Measurements from ENCODE around the gene MCF2L.
"Not testable (repeated sequence)": the region's sequence is repeated elsewhere in the genome, so short reads cannot be mapped to it uniquely, and the experiment has no call there.

Gene MCF2L

GRCh38 chr13:113102727-113103126, 133.7 kb downstream of the MCF2L start:
- DNase-seq, result no peak

GRCh38 chr13:113103646-113104045, 134.6 kb downstream of the MCF2L start:
- no peak for DNase-seq

- DNase-seq, result no peak
Observed at GRCh38 chr13:113105032-113105920, 136.3 kb downstream of the MCF2L start, which contains the start of gene F7. Gene F7, plus strand, starts transcription at chr13:113105791. Its CDS starts 51 bp downstream, at chr13:113105842.

GRCh38 chr13:113105921-113106452, 137.0 kb downstream of the MCF2L start:
- DNase-seq, result no peak

- no peak for DNase-seq
Observed at GRCh38 chr13:113106711-113107351, 137.8 kb downstream of the MCF2L start.

GRCh38 chr13:113108521-113108920, 139.5 kb downstream of the MCF2L start:
- DNase-seq, result not testable (repeated sequence)

GRCh38 chr13:113109151-113110047, 140.4 kb downstream of the MCF2L start:
- no peak for DNase-seq

- DNase-seq, result no peak
Observed at GRCh38 chr13:113110048-113110851, 141.2 kb downstream of the MCF2L start.

GRCh38 chr13:113110852-113111315, 141.9 kb downstream of the MCF2L start:
- DNase-seq, result no peak

GRCh38 chr13:113111821-113112220, 142.8 kb downstream of the MCF2L start:
- not testable (repeated sequence) for DNase-seq

GRCh38 chr13:113112475-113112874, 143.5 kb downstream of the MCF2L start:
- DNase-seq, result not testable (repeated sequence)

- DNase-seq, result no peak
Observed at GRCh38 chr13:113112893-113113845, 144.2 kb downstream of the MCF2L start.

GRCh38 chr13:113113846-113114271, 144.8 kb downstream of the MCF2L start:
- no peak for DNase-seq

- DNase-seq, result no peak
Observed at GRCh38 chr13:113114511-113115362, 145.7 kb downstream of the MCF2L start.

- no peak for DNase-seq
Observed at GRCh38 chr13:113115363-113116205, 146.6 kb downstream of the MCF2L start.

- DNase-seq, result no peak
Observed at GRCh38 chr13:113116206-113116800, 147.3 kb downstream of the MCF2L start.

- DNase-seq, result no peak
Observed at GRCh38 chr13:113116871-113117271, 147.9 kb downstream of the MCF2L start.

- DNase-seq, result no peak
Observed at GRCh38 chr13:113117335-113117872, 148.4 kb downstream of the MCF2L start.

All from activated gamma-delta T cell (primary cell).